CD4-positive, alpha-beta T cell treated with Interleukin-1 beta for 1 hour (primary cell): ENCODE data around the gene RBM34.
"Not testable (repeated sequence)": the region's sequence is repeated elsewhere in the genome, so short reads cannot be mapped to it uniquely, and the experiment has no call there.

ENCODE experiments used
- DNase-seq, 2 donors: peaks; one replicate each; pipeline ENCODE4 v3.0.0-alpha.2; 2020 to 2022

The RBM34 gene

DNA sequence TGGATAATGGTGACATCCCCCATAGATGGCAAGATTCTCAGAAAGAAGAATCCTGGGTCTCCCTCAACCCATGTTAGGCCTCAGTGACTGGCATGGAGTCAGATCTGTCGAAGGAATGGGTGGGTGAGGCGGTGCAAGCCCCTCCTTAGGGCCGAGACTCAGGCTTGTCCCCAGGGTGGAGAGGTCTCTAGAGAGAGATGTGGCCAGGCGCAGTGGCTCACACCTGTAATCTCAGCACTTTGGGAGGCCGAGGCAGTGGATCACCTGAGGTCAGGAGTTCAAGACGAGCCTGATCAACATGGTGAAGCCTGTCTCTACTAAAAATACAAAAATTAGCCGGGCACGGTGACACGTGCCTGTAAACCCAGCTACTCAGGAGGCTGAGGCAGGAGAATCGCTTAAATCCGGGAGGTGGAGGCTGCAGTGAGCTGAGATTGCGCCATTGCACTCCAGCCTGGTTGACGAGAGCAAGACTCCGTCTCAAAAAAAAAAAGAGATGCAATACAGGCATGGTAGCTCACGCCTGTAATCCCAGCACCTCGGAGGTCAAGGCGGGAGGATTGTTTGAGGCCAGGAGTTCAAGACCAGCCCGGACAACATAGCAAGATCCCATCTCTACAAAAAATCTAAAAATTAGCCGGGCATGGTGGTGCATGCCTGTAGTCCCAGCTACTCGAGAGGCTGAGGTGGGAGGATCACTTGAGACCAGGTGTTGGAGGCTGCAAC lies 69.6 kb downstream of the RBM34 start:
- not testable (repeated sequence) for DNase-seq

DNA sequence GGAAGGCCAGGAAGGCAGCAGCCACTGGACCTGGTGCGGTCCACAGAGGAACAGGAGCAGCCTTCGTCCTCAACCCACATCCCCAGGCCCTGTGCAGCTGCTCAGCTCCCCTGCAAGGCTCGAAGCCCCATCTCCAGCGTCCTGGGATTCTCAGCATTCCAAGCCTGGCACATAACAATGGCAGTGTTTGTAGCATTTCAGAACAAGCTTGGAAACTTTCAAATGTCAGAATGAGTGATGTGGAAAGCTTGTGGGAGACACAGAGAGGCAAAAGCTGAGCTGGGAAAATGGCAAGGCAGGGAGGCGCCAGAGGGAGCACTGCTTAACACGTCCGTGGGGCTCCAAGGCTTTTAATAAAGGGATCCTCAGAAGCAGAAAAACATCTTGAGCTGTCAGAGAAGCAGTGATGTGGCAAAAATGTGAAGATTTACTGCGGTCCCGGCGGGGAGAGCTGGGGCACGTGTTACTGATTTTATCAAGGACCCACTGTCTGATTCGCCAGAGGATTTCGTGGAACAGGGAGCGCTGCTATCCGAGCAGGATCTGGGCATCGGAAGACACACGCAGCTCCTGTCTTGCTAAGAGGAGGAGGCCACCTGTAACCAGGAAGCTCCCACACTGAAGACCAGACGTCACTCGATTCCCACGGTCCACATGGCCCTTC lies 70.5 kb downstream of the RBM34 start:
- DNase-seq = no peak

DNA sequence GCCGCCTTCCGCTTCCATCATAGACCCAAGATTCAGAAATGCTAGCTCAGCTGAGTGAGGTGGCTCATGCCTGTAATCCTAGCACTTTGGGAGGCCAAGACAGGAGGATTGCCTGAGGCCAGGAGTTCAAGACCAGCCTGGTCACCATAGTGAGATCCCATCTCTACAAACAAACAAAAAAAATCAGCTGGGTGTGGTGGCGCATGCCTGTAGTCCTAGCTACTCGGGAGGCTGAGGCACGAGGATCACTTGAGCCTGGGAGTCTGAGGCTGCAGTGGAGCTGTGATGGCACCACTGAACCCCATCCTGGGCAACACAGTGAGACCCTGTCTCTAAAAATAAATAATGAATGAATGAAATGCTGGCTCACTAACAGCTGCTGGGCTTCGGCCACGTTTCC lies 72.1 kb downstream of the RBM34 start:
- DNase-seq = no peak

DNA sequence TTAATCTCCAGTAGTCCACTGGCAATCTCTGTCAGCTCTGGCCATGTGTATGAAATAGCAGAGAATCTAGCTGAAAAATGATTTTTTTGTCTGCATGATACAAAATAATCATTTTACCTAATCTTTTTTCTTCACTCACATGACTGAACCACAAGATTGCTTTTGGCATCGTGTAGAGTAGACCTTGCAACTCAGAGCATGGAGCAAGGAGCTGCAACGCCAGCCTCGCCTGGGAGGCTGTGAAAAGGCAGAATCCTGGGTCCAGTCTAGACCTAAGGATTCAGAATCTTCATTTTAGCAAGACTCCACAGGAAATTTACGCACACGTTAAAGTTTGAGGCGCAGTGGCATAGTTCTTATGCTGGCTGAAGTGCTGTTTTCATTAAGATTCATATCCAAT lies 72.6 kb downstream of the RBM34 start:
- no peak for DNase-seq

DNA sequence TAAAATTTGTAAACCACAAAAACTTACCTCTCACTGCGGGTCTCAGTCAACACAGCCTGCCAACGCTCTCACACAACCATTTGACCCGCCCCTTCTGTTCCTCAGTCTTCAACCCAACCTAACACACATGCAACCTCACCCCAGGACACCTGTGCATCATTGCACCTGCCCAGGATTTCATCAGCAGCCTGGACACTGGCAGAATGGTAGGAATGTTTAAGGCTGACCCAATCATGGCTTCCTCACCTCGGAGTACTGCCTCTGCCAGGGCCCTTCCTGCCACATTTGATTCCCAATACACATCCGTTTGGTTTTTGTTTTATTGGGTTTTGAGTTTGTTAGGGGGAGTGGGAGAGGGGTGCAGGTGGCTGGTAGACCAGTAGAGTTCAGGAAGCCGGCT lies 73.1 kb downstream of the RBM34 start:
- no peak for DNase-seq

DNA sequence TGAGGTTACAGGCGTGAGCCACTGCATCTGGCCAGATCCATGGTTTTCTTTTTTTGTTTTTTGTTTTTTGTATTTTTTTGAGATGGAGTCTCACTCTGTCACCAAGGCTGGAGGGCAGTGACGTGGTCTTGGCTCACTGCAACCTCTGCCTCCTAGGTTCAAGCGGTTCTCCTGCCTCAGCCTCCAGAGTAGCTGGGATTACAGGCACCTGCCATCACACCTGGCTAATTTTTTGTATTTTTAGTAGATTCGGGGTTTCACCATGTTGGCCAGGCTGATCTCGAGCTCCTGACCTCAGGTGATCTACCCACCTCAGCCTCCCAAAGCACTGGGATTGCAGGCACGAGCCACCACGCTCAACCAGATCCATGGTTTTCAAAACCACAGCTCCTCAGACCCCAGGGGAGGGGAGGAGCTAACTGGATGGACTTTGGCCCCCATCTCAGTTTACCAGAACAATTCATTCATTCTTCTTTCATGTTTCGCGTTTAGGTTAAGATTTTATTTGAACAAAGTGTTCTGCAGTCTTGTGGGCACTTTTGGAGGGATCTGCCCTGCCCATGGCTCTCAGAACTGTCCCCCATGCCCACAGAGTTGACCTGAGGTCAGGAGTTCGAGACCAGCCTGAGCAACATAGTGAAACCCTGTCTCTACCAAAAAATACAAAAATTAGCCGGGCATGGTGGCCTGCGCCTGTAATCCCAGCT lies 75.5 kb downstream of the RBM34 start:
- not testable (repeated sequence) for DNase-seq
